HepG2 (cell line): ENCODE measurements around the gene GNG4. TPM values are rescaled to one million over a fixed set of nuclear protein-coding genes. Genes with fewer than 3 reads are reported as not detected.

Source experiments
- ATAC-seq: fragments of 200-7000 bp; cut with Tn5 transposase; 3 replicates; pipeline ENCODE4 v1.9.1; 2020; ENCODE audit warnings: mild to moderate bottlenecking, moderate library complexity
- BruUV-seq: library from RNA; stranded (reverse); fragments of 400-500 nt; replicated peaks from 2 replicates; lab custom pipeline; 2021; lab: Mats Ljungman, UMichigan
- CTCF ChIA-PET: fragments of 300-600 bp; formaldehyde crosslinking; extraction: SDS; loops from one replicate; lab custom pipeline; 2021; ENCODE audit warnings: low total read pairs, inconsistent platforms, low intra/inter-chr PET ratio; lab: Yijun Ruan, JAX
- POLR2A ChIA-PET: fragments of 350-600 bp; sonication (Branson Sonifier 250); formaldehyde crosslinking; loops from one replicate; lab custom pipeline; 2020; ENCODE audit warnings: antibody characterized with exemption, inconsistent platforms; lab: Yijun Ruan, JAX
- DNase-seq: peaks from one replicate; pipeline ENCODE4 v3.0.0-alpha.2; 2015; ENCODE audit warnings: low spot score
- FAIRE-seq: peaks from 3 replicates; lab custom pipeline; 2011; peaks lifted over from hg19 to GRCh38; lab: Jason Lieb, UNC
- H2AFZ ChIP-seq: one replicate; pipeline ENCODE4 v1.6.1; 2011; ENCODE audit warnings: low read length, inconsistent platforms
- H3K27ac ChIP-seq: fragments of 300-600 bp; 3 replicates; pipeline ENCODE4 v1.8.0; 2011; ENCODE audit warnings: mixed run types, mild to moderate bottlenecking, mixed read lengths, low read length, inconsistent platforms; ENCODE audit not compliant: insufficient read depth; ENCODE audit errors: extremely low read length
- H3K27me3 ChIP-seq, 2 experiments: fragments of 200-600 bp in 1 of 2; 2 replicates in 1 of 2; 3 replicates in 1 of 2; pipeline versions ENCODE4 v1.6.0 to v1.8.0; 2011; ENCODE audit warnings: low read length in 2 of 2, mild to moderate bottlenecking in 2 of 2, moderate library complexity in 2 of 2, inconsistent platforms in 1 of 2; ENCODE audit not compliant: insufficient read depth in 2 of 2, control insufficient read depth in 1 of 2
- H3K36me3 ChIP-seq, 2 experiments: fragments of 200-600 bp in 1 of 2; replicated peaks in 1 of 2; 2 replicates in 1 of 2; 3 replicates in 1 of 2; pipeline versions ENCODE4 v1.5.1 to v1.8.0; 2011; ENCODE audit warnings: low read length in 2 of 2, inconsistent platforms in 1 of 2; ENCODE audit not compliant: insufficient read depth in 2 of 2, control insufficient read depth in 1 of 2
- H3K4me1 ChIP-seq: 2 replicates; pipeline ENCODE4 v1.5.1; 2012; ENCODE audit warnings: low read length, inconsistent platforms; ENCODE audit not compliant: insufficient read depth
- H3K4me2 ChIP-seq: 2 replicates; pipeline ENCODE4 v1.6.0; 2011; ENCODE audit warnings: low read depth, low read length, inconsistent platforms
- H3K4me3 ChIP-seq, 3 experiments: fragments of 200-600 bp in 1 of 3; sonication (generic), shearing (Covaris generic) in 1 of 3; replicated peaks in 1 of 3; 2 replicates each; pipeline ENCODE4 v1.5.1; 2011 to 2016; ENCODE audit warnings: low read length in 3 of 3, inconsistent platforms in 2 of 3, low read depth in 2 of 3, mild to moderate bottlenecking in 2 of 3, control low read depth in 1 of 3, mixed read lengths in 1 of 3; ENCODE audit not compliant: insufficient read depth in 1 of 3
- H3K79me2 ChIP-seq: one replicate; pipeline ENCODE4 v1.6.1; 2011; ENCODE audit warnings: low read length, inconsistent platforms; ENCODE audit not compliant: insufficient read depth
- H3K9ac ChIP-seq: 2 replicates; pipeline ENCODE4 v1.6.0; 2011; ENCODE audit warnings: mild to moderate bottlenecking, low read depth, low read length, inconsistent platforms; ENCODE audit not compliant: insufficient read depth
- H3K9me3 ChIP-seq: 2 replicates; pipeline ENCODE4 v1.5.1; 2012; ENCODE audit warnings: mild to moderate bottlenecking, low read length
- H4K20me1 ChIP-seq: 2 replicates; pipeline ENCODE4 v1.6.0; 2011; ENCODE audit warnings: inconsistent platforms, mild to moderate bottlenecking, low read length, moderate library complexity; ENCODE audit not compliant: insufficient read depth
- ATRX ChIP-seq: sonication (generic); formaldehyde crosslinking; IDR thresholded peaks from 2 replicates; pipeline ENCODE4 v1.4.0; 2020; ENCODE audit warnings: missing genetic modification reagents, borderline replicate concordance
- CEBPB ChIP-seq: IDR thresholded peaks from 2 replicates; pipeline ENCODE4 v1.6.1; 2011; ENCODE audit warnings: low read depth, low read length, improper control_type of control experiment, borderline replicate concordance
- CENPX ChIP-seq: sonication (generic); formaldehyde crosslinking; IDR thresholded peaks from 2 replicates; pipeline ENCODE4 v1.9.0; 2021; ENCODE audit warnings: mild to moderate bottlenecking, missing genetic modification reagents, moderate library complexity
- DNMT3B ChIP-seq: conservative IDR thresholded peaks from 2 replicates; pipeline ENCODE4 v1.6.1; 2016; ENCODE audit warnings: missing biosample characterization, control low read depth
- EEA1 ChIP-seq: sonication (generic); formaldehyde crosslinking; IDR thresholded peaks from 2 replicates; pipeline ENCODE4 v1.5.1; 2020; ENCODE audit warnings: mild to moderate bottlenecking, missing genetic modification reagents, borderline replicate concordance
- HNRNPH1 ChIP-seq: fragments of 200-400 bp; formaldehyde crosslinking; optimal IDR thresholded peaks from 2 replicates; pipeline ENCODE3; 2017; ENCODE audit warnings: mild to moderate bottlenecking, low read depth, low read length
- MEF2D ChIP-seq: sonication (generic); formaldehyde crosslinking; IDR thresholded peaks from 2 replicates; pipeline ENCODE4 v1.5.1; 2020; ENCODE audit warnings: mild to moderate bottlenecking, missing genetic modification reagents
- MYNN ChIP-seq: sonication (generic); formaldehyde crosslinking; IDR thresholded peaks from 2 replicates; pipeline ENCODE4 v1.4.0; 2020; ENCODE audit warnings: mild to moderate bottlenecking, low read depth, missing genetic modification reagents
- NFE2 ChIP-seq: sonication (generic); formaldehyde crosslinking; IDR thresholded peaks from 2 replicates; pipeline ENCODE4 v1.4.0; 2020; ENCODE audit warnings: missing genetic modification reagents
- ZEB1 ChIP-seq: IDR thresholded peaks from 2 replicates; pipeline ENCODE4 v1.6.1; 2012; ENCODE audit warnings: mild to moderate bottlenecking, low read depth, inconsistent platforms; ENCODE audit not compliant: insufficient replicate concordance
- ZNF326 ChIP-seq: sonication (generic); formaldehyde crosslinking; IDR thresholded peaks from 2 replicates; pipeline ENCODE4 v1.4.0; 2020; ENCODE audit warnings: missing genetic modification reagents, borderline replicate concordance
- ZNF468 ChIP-seq: sonication (generic); formaldehyde crosslinking; IDR thresholded peaks from 2 replicates; pipeline ENCODE4 v1.8.0; 2022; ENCODE audit warnings: mild to moderate bottlenecking, moderate library complexity, missing genetic modification reagents
- ZNF564 ChIP-seq: sonication (generic); formaldehyde crosslinking; IDR thresholded peaks from 2 replicates; pipeline ENCODE4 v1.8.1; 2023; ENCODE audit warnings: mild to moderate bottlenecking, missing genetic modification reagents
- ZNF629 ChIP-seq: sonication (generic); formaldehyde crosslinking; conservative IDR thresholded peaks from 2 replicates; pipeline ENCODE4 v1.5.0; 2020; ENCODE audit warnings: missing genetic modification reagents
- WGBS: methylation state at CpG from one replicate; pipeline ENCODE4 v1.1.6; 2017; ENCODE audit warnings: low lambda C conversion rate; 5-methylcytosine and 5-hydroxymethylcytosine counted together
- in situ Hi-C: cut with HindIII; loops from 2 replicates; pipeline ENCODE4 v1.10.0; 2017; ENCODE audit warnings: low pct_unique_long_range_greater_than_20kb; ENCODE audit not compliant: extremely low pct_ligation_motif_present
- intact Hi-C: fragments of 100-400 bp; cut with micrococcal nuclease; formaldehyde crosslinking; loops from one replicate; pipeline ENCODE4 v1.10.0; 2022; ENCODE audit not compliant: unreplicated experiment
- polyA plus RNA-seq, 8 experiments: library from polyadenylated mRNA; depleted of rRNA in 3 of 8; stranded (reverse) in 7 of 8; unstranded in 1 of 8; fragments of >200 nt; fragmentation: Illumina TruSeq in 4 of 8; extraction: Trizol in 4 of 8; gene quantifications; 2 replicates each; pipeline versions ENCODE4 v1.2.1 to v1.2.3, GENCODE V29; 2011 to 2016; ENCODE audit warnings: low read depth in 4 of 8, missing spikeins in 1 of 8, mixed read lengths in 1 of 8; ENCODE audit not compliant: insufficient read depth in 1 of 8
- total RNA-seq, 5 experiments: library from RNA; depleted of rRNA; stranded (reverse); fragments of >200 nt; fragmentation: Illumina TruSeq; extraction: Trizol; gene quantifications; 2 replicates each; pipeline ENCODE4 v1.2.3, GENCODE V29; 2016; ENCODE audit warnings: low read depth in 1 of 5
- TF ChIP-seq, protein P1 (sequence below): sonication (generic); formaldehyde crosslinking; IDR thresholded peaks from 2 replicates; pipeline ENCODE4 v1.4.0; 2020; ENCODE audit warnings: missing genetic modification reagents

Gene GNG4
- total and polyA plus RNA-seq, 2 of the 13 experiments (the other 11 are each of a cell fraction or from before 2014, with no cell fraction given) = 27.1 to 69.5 TPM

DNA sequence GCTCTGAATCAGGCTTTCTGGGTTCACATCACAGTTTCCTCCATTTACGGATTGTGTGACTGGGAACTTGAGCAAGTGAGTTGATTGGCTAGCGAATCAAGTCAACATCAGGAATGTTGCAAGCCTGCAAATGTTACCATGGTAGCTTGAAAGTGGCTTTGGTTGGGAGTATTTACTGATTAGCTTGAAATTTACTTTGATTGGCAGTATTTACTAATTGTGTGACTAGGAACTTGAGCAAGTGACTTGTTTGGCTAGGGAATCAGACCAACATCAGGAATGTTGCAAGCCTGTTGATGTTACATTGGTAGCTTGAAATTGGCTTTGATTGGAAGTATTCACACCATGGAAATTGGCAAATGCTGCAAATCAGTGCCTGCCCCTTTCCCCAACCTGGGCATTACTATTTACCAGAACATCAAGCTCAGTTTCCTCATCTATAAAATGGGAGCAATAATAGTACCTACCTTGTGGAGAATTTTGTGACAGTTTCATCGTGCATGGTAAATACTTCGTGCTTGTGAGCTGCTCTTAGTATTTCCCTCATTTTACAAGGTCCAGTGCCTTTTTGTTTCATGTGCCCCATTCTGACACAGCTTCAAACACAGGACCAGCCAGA is 122.3 kb downstream of the GNG4 start:
- Histone ChIP-seq H3K4me2 (no peak overlapping the region), H3K9ac (no peak overlapping the region), H3K27me3 (no peaks in the 10 kb centered on the region), H3K27ac (no peak overlapping the region), H3K4me3 (no peak overlapping the region), H3K9me3 (no peaks in the 10 kb centered on the region), H4K20me1 (no peaks in the 10 kb centered on the region; the same call in 1 of the 2 replicates)
- 47% methylated on average over 4 of the region's 4 CpGs for WGBS
- in situ Hi-C loops = no loop called here
- POLR2A ChIA-PET = interaction anchor here (1.0 to 1.1 kb wide), 2 partner anchors 22 to 23 kb away, joined by 3 read pairs; partner anchors contain the start of gene B3GALNT2
- no peak for DNase-seq
- no TSS peak for BruUV-seq
- ATAC-seq = peak; percentile 40; the same call in 2 of the 3 replicates
- TF ChIP-seq ZNF564 (CRISPR knock-in tag) (no peak), CENPX (CRISPR knock-in tag) (no peak), ZNF629 (CRISPR knock-in tag) (peak; percentile 56), EEA1 (CRISPR knock-in tag) (no peak), MYNN (CRISPR knock-in tag) (no peak), DNMT3B (CRISPR knock-in tag) (no peak), HNRNPH1 (no peak), CEBPB (peak; percentile 40; the same call in 1 of the 2 replicates), MEF2D (CRISPR knock-in tag) (no peak), ZEB1 (no peak), ZNF468 (CRISPR knock-in tag) (no peak), ZNF326 (CRISPR knock-in tag) (no peak), NFE2 (no peak), ATRX (CRISPR knock-in tag) (no peak)
- TF ChIP-seq, protein P1, sequence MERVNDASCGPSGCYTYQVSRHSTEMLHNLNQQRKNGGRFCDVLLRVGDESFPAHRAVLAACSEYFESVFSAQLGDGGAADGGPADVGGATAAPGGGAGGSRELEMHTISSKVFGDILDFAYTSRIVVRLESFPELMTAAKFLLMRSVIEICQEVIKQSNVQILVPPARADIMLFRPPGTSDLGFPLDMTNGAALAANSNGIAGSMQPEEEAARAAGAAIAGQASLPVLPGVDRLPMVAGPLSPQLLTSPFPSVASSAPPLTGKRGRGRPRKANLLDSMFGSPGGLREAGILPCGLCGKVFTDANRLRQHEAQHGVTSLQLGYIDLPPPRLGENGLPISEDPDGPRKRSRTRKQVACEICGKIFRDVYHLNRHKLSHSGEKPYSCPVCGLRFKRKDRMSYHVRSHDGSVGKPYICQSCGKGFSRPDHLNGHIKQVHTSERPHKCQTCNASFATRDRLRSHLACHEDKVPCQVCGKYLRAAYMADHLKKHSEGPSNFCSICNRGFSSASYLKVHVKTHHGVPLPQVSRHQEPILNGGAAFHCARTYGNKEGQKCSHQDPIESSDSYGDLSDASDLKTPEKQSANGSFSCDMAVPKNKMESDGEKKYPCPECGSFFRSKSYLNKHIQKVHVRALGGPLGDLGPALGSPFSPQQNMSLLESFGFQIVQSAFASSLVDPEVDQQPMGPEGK (CRISPR knock-in tag) = no peak
- TF ChIP-seq, all 625 proteins: peak for 2
- CTCF ChIA-PET = no interaction called here
- H3K79me2 ChIP-seq = no peaks in the 10 kb centered on the region
- H3K4me1 ChIP-seq = no peaks in the 10 kb centered on the region
- no peak overlapping the region for H2AFZ ChIP-seq
- H3K36me3 ChIP-seq = no peaks in the 10 kb centered on the region
- intact Hi-C loops = no loop called here
- FAIRE-seq = peak; percentile 15
